Measurements from ENCODE around the gene ORC2. TPM values are rescaled to one million over a fixed set of nuclear protein-coding genes. Genes with fewer than 3 reads are reported as not detected.
"Not testable (repeated sequence)": the region's sequence is repeated elsewhere in the genome, so short reads cannot be mapped to it uniquely, and the experiment has no call there.

The ORC2 gene
- total RNA-seq = 10 to 100 TPM; 56.9 to 60.2 TPM

GRCh38 chr2:200963124-200963917, at the start of gene ORC2:
ORC2 (minus strand) TSS chr2:200963660; CDS start chr2:200958123, 5,537 bp downstream.
- H3K4me3 Mint-ChIP-seq = peak within 1 kb of the TSS; percentile 91 to 97
- peak within 1 kb of the TSS; percentile 96 for H3K27ac Mint-ChIP-seq
- peaks cover 3 to 10% of the 10 kb centered on the region in 2 donors for H3K36me3 Mint-ChIP-seq (ENCODE audit: insufficient read depth in 2 of 2)
- H3K9me3 Mint-ChIP-seq = no peaks in the 10 kb centered on the region
- no peaks in the 10 kb centered on the region for H3K27me3 Mint-ChIP-seq (ENCODE audit: low read depth)
- peak; percentile 94 to 95 for DNase-seq
- peak; percentile 95 to 96 for ATAC-seq (replicated peaks in 1 of 2)
- H3K4me1 Mint-ChIP-seq (ENCODE audit: low read depth) = peaks cover 71% of the 10 kb centered on the region

DNA sequence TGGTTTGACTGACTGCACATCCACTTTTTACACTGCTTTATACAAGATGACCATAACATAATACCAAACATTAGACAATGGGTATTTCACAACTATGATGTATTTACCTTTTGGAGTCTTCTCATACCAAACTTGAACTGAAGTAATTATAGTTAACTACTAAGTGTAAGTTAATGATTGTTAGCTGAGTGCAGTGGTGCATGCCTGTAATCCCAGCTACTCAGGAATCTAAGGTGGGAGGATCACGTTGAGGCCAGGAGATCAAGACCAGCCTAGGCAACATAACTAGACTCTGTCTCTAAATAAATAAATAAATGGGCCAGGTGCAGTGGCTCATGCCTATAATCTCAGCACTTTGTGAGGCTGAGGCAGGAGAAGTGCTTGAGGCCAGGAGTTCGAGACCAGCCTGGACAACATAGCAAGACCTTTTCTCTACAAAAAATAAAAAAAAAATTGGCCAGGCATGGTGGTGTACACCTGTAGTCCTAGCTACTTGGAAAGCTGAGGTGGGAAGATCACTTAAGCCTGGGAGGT, 44.9 kb upstream of the ORC2 start:
- Mint-ChIP-seq H3K27me3 (ENCODE audit: low read depth) (no peaks in the 10 kb centered on the region), H3K4me1 (ENCODE audit: low read depth) (no peaks in the 10 kb centered on the region), H3K27ac (no peak overlapping the region), H3K9me3 (no peaks in the 10 kb centered on the region), H3K4me3 (no peak overlapping the region), H3K36me3 (ENCODE audit: insufficient read depth in 2 of 2) (peaks cover 0 to 10% of the 10 kb centered on the region in 2 donors)
- DNase-seq (no peak), ATAC-seq (replicated peaks in 1 of 2) (no peak)

GRCh38 chr2:201007584-201007998, 44.1 kb upstream of the ORC2 start:
- H3K9me3 Mint-ChIP-seq = no peaks in the 10 kb centered on the region
- no peak for ATAC-seq (replicated peaks in 1 of 2)
- no peak overlapping the region for H3K27ac Mint-ChIP-seq
- H3K27me3 Mint-ChIP-seq (ENCODE audit: low read depth) = no peaks in the 10 kb centered on the region
- H3K4me1 Mint-ChIP-seq (ENCODE audit: low read depth) = no peaks in the 10 kb centered on the region
- peaks cover 0 to 10% of the 10 kb centered on the region in 2 donors for H3K36me3 Mint-ChIP-seq (ENCODE audit: insufficient read depth in 2 of 2)
- no peak overlapping the region for H3K4me3 Mint-ChIP-seq
- no peak for DNase-seq

- Mint-ChIP-seq H3K27me3 (ENCODE audit: low read depth) (no peaks in the 10 kb centered on the region), H3K27ac (no peak overlapping the region), H3K4me3 (no peak overlapping the region), H3K9me3 (no peaks in the 10 kb centered on the region), H3K36me3 (ENCODE audit: insufficient read depth in 2 of 2) (peaks cover 0 to 10% of the 10 kb centered on the region in 2 donors), H3K4me1 (ENCODE audit: low read depth) (no peaks in the 10 kb centered on the region)
- no peak for DNase-seq
- no peak for ATAC-seq (replicated peaks in 1 of 2)
Measured at GRCh38 chr2:201006704-201007103, 43.2 kb upstream of the ORC2 start.

DNA sequence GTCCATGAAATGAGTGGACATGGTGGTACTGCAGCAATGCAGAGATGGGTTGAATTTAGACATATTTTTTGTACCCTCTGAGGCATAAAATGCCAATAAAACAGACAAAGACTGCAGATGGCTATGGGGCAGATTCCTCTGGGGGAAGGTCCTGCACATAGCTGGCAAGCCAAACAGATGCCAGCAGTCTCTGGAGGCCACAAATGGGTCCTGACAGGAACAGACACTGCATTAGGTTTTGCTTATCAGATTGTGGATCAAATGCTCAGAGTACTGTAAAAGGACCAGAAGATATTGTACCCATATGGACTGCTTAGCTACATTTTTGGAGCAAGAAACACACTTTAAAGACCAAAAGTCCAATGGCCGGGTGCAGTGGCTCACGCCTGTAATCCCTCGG, 40.9 kb upstream of the ORC2 start:
- H3K27me3 Mint-ChIP-seq (ENCODE audit: low read depth) = no peaks in the 10 kb centered on the region
- no peak overlapping the region for H3K27ac Mint-ChIP-seq
- ATAC-seq (replicated peaks in 1 of 2) = no peak
- no peaks in the 10 kb centered on the region for H3K4me1 Mint-ChIP-seq (ENCODE audit: low read depth)
- peaks cover 0 to 10% of the 10 kb centered on the region in 2 donors for H3K36me3 Mint-ChIP-seq (ENCODE audit: insufficient read depth in 2 of 2)
- DNase-seq = no peak
- no peaks in the 10 kb centered on the region for H3K9me3 Mint-ChIP-seq
- no peak overlapping the region for H3K4me3 Mint-ChIP-seq

GRCh38 chr2:200993097-200993496, 29.6 kb upstream of the ORC2 start:
- H3K27ac Mint-ChIP-seq = no peak overlapping the region
- no peaks in the 10 kb centered on the region for H3K9me3 Mint-ChIP-seq
- no peaks in the 10 kb centered on the region for H3K4me1 Mint-ChIP-seq (ENCODE audit: low read depth)
- DNase-seq (no peak), ATAC-seq (replicated peaks in 1 of 2) (no peak)
- H3K27me3 Mint-ChIP-seq (ENCODE audit: low read depth) = no peaks in the 10 kb centered on the region
- no peak overlapping the region for H3K4me3 Mint-ChIP-seq
- peaks cover 1 to 6% of the 10 kb centered on the region in 2 donors for H3K36me3 Mint-ChIP-seq (ENCODE audit: insufficient read depth in 2 of 2)

- Mint-ChIP-seq H3K9me3 (no peaks in the 10 kb centered on the region), H3K27ac (no peak overlapping the region), H3K4me3 (no peak overlapping the region), H3K36me3 (ENCODE audit: insufficient read depth in 2 of 2) (peaks cover 3 to 4% of the 10 kb centered on the region in 2 donors), H3K27me3 (ENCODE audit: low read depth) (no peaks in the 10 kb centered on the region), H3K4me1 (ENCODE audit: low read depth) (no peaks in the 10 kb centered on the region)
- DNase-seq = no peak
- ATAC-seq (replicated peaks in 1 of 2) = no peak
Measured at GRCh38 chr2:200987137-200987536, 23.7 kb upstream of the ORC2 start.

DNA sequence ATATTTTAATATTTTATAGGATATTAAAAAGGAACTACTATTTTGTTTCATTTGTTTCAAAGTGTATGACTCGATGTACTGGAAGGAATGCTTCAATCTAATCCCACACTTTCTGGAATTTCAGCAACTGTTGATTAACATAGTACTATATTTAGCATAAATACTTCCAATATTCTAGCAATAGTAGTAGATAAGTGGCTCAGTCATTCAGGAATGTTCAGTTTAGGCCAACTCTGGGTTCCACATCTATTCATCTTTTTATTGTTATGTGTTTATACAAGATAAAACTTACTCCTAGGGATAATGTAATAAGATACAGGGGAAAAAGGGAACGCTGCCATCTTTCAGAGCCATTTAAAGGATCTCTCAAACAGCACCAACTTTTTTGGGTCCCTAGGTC, 22.3 kb upstream of the ORC2 start:
- Mint-ChIP-seq H3K27me3 (ENCODE audit: low read depth) (no peaks in the 10 kb centered on the region), H3K4me3 (no peak overlapping the region), H3K9me3 (no peaks in the 10 kb centered on the region), H3K36me3 (ENCODE audit: insufficient read depth in 2 of 2) (peaks cover 3 to 4% of the 10 kb centered on the region in 2 donors), H3K4me1 (ENCODE audit: low read depth) (no peaks in the 10 kb centered on the region), H3K27ac (no peak overlapping the region)
- ATAC-seq (replicated peaks in 1 of 2) (no peak), DNase-seq (no peak)

DNA sequence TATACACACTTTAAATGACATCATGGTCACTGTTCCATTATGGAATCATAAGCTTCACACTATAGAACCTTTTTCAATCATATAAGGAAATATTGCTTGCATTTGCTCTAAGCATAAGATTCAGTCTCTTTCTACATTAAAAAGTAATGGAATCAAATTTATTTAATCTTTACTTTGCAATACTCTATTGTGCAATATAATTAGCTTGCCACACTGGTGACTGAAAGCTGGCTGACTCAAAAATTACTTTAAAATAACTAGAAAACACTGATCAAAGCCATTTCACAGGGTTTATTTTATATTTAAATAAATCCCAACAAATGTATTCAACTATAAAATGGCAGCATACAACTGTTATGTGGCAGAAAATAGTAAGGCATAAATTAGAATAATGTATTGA, 13.2 kb upstream of the ORC2 start:
- no peak overlapping the region for H3K27ac Mint-ChIP-seq
- no peak for DNase-seq
- H3K36me3 Mint-ChIP-seq (ENCODE audit: insufficient read depth in 2 of 2) = peaks cover 0 to 6% of the 10 kb centered on the region in 2 donors
- no peaks in the 10 kb centered on the region for H3K27me3 Mint-ChIP-seq (ENCODE audit: low read depth)
- no peak overlapping the region for H3K4me3 Mint-ChIP-seq
- no peak for ATAC-seq (replicated peaks in 1 of 2)
- no peaks in the 10 kb centered on the region for H3K4me1 Mint-ChIP-seq (ENCODE audit: low read depth)
- H3K9me3 Mint-ChIP-seq = no peaks in the 10 kb centered on the region

- H3K27me3 Mint-ChIP-seq (ENCODE audit: low read depth) = no peaks in the 10 kb centered on the region
- no peaks in the 10 kb centered on the region for H3K4me1 Mint-ChIP-seq (ENCODE audit: low read depth)
- H3K27ac Mint-ChIP-seq = no peak overlapping the region
- no peaks in the 10 kb centered on the region for H3K9me3 Mint-ChIP-seq
- H3K36me3 Mint-ChIP-seq (ENCODE audit: insufficient read depth in 2 of 2) = peaks cover 0 to 3% of the 10 kb centered on the region in 2 donors
- peak in 1 of 2 donors; percentile 74 for ATAC-seq (replicated peaks in 1 of 2)
- no peak for DNase-seq
- H3K4me3 Mint-ChIP-seq = no peak overlapping the region
Measured at GRCh38 chr2:200975672-200976071, 12.2 kb upstream of the ORC2 start.

DNA sequence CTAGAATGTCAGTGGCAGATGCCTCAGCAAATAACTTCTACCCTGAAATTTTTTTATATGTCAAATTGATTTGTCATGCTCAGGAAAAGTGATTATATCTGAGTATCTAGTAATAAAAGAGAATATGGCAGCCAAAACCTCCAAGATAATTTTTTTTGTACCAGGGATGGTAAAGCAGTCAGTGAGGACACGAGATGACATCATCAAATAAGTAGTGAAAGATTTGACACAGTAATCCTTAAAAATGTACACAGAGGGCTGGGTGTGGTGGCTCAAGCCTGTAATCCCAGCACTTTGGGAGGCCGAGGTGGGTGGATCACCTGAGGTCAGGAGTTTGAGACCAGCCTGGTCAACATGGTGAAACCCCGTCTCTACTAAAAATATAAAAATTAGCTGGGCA, 6.6 kb upstream of the ORC2 start:
- peaks cover 29% of the 10 kb centered on the region for H3K4me1 Mint-ChIP-seq (ENCODE audit: low read depth)
- H3K9me3 Mint-ChIP-seq; ATAC-seq (replicated peaks in 1 of 2); H3K27me3 Mint-ChIP-seq (ENCODE audit: low read depth); DNase-seq; H3K4me3 Mint-ChIP-seq; H3K36me3 Mint-ChIP-seq (ENCODE audit: insufficient read depth in 2 of 2); H3K27ac Mint-ChIP-seq: not testable (repeated sequence)

DNA sequence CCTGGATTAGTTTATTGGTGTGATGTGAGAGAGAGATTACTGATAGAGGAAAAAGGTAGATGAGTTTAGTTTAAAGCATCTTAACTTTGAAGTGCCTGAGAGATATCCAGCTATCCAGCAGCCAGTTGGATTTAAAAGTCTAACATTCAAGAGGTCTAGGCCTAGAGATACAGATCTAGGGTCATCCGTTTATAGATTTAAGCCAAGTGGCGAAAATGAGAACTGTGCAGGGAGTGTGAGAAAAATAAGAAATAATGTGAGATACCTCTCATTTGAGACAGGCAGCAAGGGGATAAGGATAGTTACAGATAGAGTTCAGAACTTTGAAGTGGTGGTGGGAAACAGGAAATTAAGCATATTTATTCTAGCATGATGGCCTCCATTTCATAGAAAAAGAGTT, 5.3 kb upstream of the ORC2 start:
- ATAC-seq (replicated peaks in 1 of 2) = no peak
- no peak overlapping the region for H3K4me3 Mint-ChIP-seq
- no peaks in the 10 kb centered on the region for H3K27me3 Mint-ChIP-seq (ENCODE audit: low read depth)
- H3K36me3 Mint-ChIP-seq (ENCODE audit: insufficient read depth in 2 of 2) = peaks cover under 1 to 4% of the 10 kb centered on the region in 2 donors
- H3K27ac Mint-ChIP-seq = peak overlapping the region; percentile 10
- H3K9me3 Mint-ChIP-seq = no peaks in the 10 kb centered on the region
- DNase-seq = no peak
- peaks cover 42% of the 10 kb centered on the region for H3K4me1 Mint-ChIP-seq (ENCODE audit: low read depth)

DNA sequence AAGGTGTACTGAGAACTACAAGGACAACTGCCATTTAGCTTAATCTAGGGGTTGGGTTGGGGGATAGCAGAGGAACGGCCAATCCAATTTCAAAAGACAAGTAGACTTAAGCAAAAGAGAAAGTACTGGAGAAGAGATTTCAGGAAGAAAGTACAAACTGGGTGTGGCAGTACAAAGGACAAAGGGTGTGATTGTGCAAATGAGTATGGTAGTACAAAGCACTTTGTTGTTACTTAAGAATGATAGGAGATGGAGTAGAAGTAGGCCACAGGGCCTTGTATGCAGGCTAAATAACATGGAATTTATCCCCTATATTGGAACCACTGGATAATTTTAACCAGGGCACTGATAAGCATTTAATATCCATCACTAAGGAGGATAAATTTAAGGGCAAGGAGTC, 4.7 kb upstream of the ORC2 start:
- peaks cover 44% of the 10 kb centered on the region for H3K4me1 Mint-ChIP-seq (ENCODE audit: low read depth)
- no peaks in the 10 kb centered on the region for H3K27me3 Mint-ChIP-seq (ENCODE audit: low read depth)
- no peak overlapping the region for H3K4me3 Mint-ChIP-seq
- DNase-seq = no peak
- no peaks in the 10 kb centered on the region for H3K9me3 Mint-ChIP-seq
- H3K36me3 Mint-ChIP-seq (ENCODE audit: insufficient read depth in 2 of 2) = peaks cover 2 to 4% of the 10 kb centered on the region in 2 donors
- ATAC-seq (replicated peaks in 1 of 2) = no peak
- no peak overlapping the region for H3K27ac Mint-ChIP-seq

GRCh38 chr2:200966770-200967169, 3.3 kb upstream of the ORC2 start:
- peaks cover 57% of the 10 kb centered on the region for H3K4me1 Mint-ChIP-seq (ENCODE audit: low read depth)
- peaks cover 3 to 4% of the 10 kb centered on the region in 2 donors for H3K36me3 Mint-ChIP-seq (ENCODE audit: insufficient read depth in 2 of 2)
- no peaks in the 10 kb centered on the region for H3K9me3 Mint-ChIP-seq
- no peak overlapping the region for H3K4me3 Mint-ChIP-seq
- H3K27me3 Mint-ChIP-seq (ENCODE audit: low read depth) = no peaks in the 10 kb centered on the region
- ATAC-seq (replicated peaks in 1 of 2) (no peak), DNase-seq (no peak)
- peak overlapping the region; percentile 20 for H3K27ac Mint-ChIP-seq

All from activated T-cell treated with anti-CD3 and anti-CD28 coated beads, Interleukin-2, amount 50 U/mL, for 72 hours (primary cell).